ENCODE data around the gene TMEM132A. TPM values are rescaled to one million over a fixed set of nuclear protein-coding genes. Genes with fewer than 3 reads are reported as not detected.
"Not testable (repeated sequence)": the region's sequence is repeated elsewhere in the genome, so short reads cannot be mapped to it uniquely, and the experiment has no call there.

Gene TMEM132A
- total RNA-seq, 1 donor, result 40.6 TPM

DNA sequence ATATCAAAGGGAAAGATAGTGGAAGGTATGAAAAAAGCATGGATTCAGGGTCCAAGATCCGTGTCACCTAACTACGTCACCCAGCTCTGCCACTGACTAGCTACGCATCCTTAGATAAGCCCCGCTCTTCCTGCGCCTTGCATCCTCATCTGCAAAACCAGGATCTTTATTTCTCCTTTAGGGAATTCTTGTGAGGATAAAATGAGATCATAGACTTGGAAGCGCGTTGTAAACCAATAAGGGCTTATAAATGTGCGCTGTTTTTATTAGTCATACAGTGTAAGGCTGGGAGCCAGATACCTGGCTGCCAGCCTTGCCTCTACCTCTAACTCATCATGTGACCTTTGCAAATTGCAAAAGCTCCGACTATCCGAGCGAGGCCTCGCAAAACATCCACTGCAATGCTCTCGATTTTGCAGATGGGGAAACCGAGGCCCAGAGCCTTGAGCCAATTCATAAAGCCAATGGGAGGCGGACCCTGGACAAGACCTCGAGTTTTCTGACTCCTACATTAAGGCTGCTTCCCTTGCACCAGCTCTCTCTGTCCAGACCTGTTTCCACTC, 18.6 kb upstream of the TMEM132A start:
- no peak for TF ChIP-seq CTCF (IDR thresholded peaks at IDR 0.05; ENCODE audit: insufficient read depth, low read depth, low read length)
- H3K4me3 ChIP-seq (ENCODE audit: low read depth, low read length), result peak overlapping the region; percentile 88
- peak; percentile 48 for DNase-seq (ENCODE audit: low read depth)

GRCh38 chr11:60906132-60906972, 17.9 kb upstream of the TMEM132A start, which contains the start of gene PRPF19:
TSS of gene PRPF19 (minus strand) at chr11:60906585. CDS start at chr11:60906382, 203 bp downstream.
- H3K4me3 ChIP-seq (ENCODE audit: low read depth, low read length), result peak within 1 kb of the TSS; percentile 88
- DNase-seq (ENCODE audit: low read depth), result peak; percentile 97
- TF ChIP-seq CTCF (IDR thresholded peaks at IDR 0.05; ENCODE audit: insufficient read depth, low read depth, low read length), result no peak

- DNase-seq (ENCODE audit: low read depth), result no peak
- H3K4me3 ChIP-seq (ENCODE audit: low read depth, low read length), result no peak overlapping the region
- no peak for TF ChIP-seq CTCF (IDR thresholded peaks at IDR 0.05; ENCODE audit: insufficient read depth, low read depth, low read length)
Measured at GRCh38 chr11:60908803-60909202, 15.5 kb upstream of the TMEM132A start.

DNA sequence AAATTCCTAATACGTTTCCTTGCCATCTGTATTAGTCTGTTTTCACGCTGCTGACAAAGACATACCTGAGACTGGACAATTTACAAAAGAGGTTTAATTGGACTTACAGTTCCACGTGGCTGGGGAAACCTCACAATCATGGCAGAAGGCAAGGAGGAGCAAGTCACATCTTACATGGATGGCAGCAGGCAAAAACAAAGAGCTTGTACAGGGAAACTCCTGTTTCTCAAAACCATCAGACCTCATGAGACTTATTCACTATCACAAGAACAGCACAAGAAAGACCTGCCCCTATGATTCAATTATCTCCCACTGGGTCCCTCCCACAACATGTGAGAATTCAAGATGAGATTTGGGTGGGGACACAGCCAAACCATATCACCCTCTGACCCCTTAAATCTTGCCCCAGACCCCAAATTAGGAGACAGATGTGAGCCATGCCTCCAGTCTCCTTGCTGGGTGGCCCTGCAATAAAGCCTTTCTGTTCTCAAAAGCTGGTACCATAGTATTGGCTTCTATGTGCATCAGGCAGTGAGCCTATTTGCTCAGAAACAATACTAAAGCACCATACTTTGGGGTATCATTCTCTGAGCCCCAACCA, 14.5 kb upstream of the TMEM132A start:
- DNase-seq (ENCODE audit: low read depth); H3K4me3 ChIP-seq (ENCODE audit: low read depth, low read length): not testable (repeated sequence)

DNA sequence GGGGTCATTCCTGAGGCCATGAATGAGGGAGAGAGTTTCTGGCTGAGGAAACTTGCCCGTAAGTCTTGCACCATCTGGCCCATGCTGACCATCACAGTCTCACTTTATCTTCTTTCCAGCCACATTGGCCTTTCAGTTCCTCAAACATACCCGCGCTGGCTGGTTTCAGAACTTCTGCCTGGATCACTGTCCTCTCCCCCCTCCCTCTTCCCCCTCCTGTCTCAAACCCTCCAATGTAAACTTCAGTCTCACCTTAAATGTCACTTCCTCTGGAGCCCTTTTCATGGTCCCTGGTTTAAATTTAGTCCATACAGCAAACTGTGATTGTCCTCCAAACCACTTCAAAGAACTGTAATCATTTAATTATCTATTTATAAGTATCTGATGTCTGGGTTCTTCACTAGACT, 14.0 kb upstream of the TMEM132A start:
- TF ChIP-seq CTCF (IDR thresholded peaks at IDR 0.05; ENCODE audit: insufficient read depth, low read depth, low read length), result no peak
- H3K4me3 ChIP-seq (ENCODE audit: low read depth, low read length), result no peak overlapping the region
- DNase-seq (ENCODE audit: low read depth), result no peak

- DNase-seq (ENCODE audit: low read depth), result no peak
- H3K4me3 ChIP-seq (ENCODE audit: low read depth, low read length), result no peak overlapping the region
- no peak for TF ChIP-seq CTCF (IDR thresholded peaks at IDR 0.05; ENCODE audit: insufficient read depth, low read depth, low read length)
Measured at GRCh38 chr11:60910711-60911380, 13.4 kb upstream of the TMEM132A start.

Measured in fibroblast of villous mesenchyme (primary cell).